SKM-1 (cell line): Measurements from ENCODE around the gene JPH2.

Experiments
- DNase-seq: peaks from one replicate; lab custom pipeline; 2025; ENCODE audit not compliant: unreplicated experiment; lab: John Stamatoyannopoulos, UW

JPH2 gene

GRCh38 chr20:44080646-44081267, 106.2 kb downstream of the JPH2 start:
- DNase-seq, result peak; percentile 58

DNA sequence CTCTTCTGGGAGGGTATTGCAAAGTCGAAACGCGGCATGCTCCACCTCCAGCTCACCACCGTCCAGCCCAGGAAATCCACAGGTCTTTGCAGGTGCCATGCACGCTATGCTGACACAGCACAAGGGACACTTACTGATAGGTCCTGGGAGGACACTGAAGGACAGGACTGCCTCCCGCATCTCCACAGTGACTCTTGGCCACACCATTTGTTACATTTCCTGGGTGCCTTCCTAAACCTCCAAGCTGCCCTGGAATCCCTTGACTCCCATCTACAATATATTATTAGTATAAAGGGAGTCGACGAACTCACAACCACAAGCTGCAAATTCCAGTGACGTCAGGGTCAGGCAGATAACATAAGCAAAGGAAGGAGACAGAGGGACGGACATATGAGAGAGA, 106.9 kb downstream of the JPH2 start:
- no peak for DNase-seq

GRCh38 chr20:44079291-44079690, 107.7 kb downstream of the JPH2 start:
- DNase-seq, result no peak

DNA sequence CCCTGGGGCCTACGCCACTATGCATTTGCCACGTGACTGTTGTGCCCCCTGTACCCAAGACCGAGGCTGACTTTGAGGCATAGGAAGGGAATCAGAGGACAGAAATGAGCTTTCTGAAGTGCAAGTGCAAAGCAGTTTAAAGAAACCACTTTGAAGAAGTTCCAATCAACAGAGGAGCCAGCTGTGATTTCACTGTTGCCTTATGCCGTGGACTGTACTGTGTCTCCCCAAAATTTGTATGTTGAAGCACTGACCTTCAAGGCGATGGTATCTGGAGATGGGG, 111.1 kb downstream of the JPH2 start:
- DNase-seq, result no peak

DNA sequence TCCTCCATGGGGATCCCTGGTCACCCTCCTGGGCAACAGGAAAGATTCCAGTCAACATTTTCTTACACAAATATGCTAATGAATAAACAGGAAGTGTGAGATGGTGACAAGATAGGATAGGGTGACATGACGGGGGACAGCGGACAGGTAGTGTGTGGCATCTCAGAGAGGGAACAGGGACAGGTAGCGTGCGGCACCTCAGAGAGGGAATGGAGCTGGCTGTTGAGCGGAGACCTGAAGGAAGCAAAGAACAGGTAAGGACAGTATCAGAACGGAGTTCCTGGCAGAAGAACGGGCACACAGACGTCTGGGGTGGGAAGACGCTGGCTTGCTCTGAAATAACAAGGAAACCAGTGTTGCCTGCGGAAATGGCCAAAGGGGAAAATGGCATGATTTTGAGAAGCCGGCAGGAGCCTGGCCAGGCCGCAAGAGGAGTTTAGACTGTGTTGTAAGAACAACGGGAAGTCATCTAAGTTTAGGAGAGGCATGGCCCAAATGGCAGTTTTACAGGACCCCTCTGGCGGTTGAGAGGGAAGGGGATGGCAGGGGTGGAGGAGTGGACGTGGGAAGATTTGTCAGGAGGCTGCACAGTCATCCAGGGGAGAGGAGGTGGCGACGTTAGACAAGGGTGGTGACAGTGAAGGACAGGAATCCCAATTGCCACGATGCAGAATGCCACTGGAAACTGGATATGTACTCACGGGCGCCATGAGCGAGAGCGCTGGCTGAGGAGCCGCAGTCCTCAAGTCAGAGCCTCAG, 111.6 kb downstream of the JPH2 start:
- no peak for DNase-seq

GRCh38 chr20:44074252-44075151, 112.5 kb downstream of the JPH2 start:
- peak; percentile 16 for DNase-seq

GRCh38 chr20:44073675-44074071, 113.3 kb downstream of the JPH2 start:
- DNase-seq, result no peak

DNA sequence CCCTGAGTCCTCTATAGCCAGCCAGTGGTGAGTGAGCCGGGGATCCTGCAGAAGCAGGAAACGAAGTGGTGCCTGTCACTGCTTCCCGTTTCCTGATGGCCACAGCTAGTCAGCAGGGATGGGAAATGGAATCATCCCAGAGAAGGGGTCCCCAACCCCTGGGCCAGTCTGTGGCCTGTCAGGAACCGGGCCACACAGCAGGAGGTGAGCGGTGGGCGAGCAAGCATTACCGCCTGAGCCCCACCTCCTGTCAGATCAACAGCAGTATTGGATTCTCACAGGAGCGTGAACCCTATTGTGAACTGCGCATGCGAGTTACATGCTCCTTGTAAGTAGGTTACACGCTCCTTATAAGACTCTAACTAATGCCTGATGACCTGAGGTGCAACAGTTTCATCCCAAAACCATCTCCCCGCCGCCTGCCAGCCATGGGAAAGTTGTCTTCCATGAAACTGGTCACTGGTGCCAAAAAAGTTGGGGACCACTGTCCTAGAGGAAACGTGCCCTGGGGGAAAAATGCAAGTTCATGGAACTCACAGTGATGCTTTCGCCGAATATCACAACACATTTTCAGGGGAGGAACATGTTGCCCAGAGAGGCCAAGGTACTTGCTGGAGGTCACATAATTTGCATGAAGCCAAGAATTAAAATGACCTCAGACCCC, 113.8 kb downstream of the JPH2 start:
- DNase-seq, result no peak

DNA sequence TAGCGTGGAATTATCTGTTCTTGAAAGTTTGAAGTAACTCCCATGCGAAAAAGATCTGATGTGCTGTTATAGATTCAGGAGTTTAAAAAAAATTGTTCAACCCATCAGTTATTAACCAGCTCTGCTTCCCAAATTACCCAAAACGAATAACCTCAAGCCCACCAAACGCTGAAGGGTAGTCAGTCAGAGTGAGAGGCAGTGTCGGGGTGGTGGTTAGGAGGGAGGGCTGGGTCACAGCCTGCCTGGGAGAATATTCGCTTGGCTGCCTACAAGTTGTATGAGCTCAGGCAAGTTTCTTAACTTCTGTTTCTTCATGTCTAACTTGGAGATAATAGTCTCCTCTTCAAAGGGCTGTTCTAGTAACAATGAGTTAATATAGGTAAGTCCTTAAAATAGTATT, 114.6 kb downstream of the JPH2 start:
- DNase-seq, result no peak

DNA sequence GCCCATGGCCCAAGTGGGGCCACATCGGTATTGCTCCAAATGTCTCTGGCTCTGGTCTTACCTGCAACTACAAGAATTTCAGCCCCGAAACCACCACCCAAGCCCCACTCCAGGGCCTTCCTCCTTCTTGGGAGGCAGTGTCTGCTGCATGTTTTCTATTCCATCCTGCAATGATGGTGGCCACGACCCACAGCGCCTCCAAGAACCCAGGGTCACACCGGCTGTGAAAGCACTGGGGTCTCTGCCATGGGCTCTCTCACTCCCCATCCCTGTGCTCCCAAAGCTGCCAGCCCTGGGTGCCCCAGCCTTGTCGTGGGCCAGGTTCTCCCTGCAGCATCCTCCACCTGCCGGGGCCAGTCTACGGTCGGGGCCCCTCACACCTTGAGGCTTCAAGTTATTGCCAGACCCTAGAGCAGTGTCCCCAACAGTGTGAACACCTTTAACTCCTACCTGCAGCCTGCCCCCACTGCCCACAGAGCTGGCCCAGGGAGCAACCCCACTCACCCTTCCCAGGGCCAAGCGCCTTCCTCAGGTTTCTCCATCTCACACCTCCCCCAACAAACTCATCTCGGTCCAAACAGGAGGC, 115.4 kb downstream of the JPH2 start:
- no peak for DNase-seq

- no peak for DNase-seq
Measured at GRCh38 chr20:44071057-44071456, 115.9 kb downstream of the JPH2 start.

GRCh38 chr20:44070139-44070900, 116.7 kb downstream of the JPH2 start:
- DNase-seq, result no peak

DNA sequence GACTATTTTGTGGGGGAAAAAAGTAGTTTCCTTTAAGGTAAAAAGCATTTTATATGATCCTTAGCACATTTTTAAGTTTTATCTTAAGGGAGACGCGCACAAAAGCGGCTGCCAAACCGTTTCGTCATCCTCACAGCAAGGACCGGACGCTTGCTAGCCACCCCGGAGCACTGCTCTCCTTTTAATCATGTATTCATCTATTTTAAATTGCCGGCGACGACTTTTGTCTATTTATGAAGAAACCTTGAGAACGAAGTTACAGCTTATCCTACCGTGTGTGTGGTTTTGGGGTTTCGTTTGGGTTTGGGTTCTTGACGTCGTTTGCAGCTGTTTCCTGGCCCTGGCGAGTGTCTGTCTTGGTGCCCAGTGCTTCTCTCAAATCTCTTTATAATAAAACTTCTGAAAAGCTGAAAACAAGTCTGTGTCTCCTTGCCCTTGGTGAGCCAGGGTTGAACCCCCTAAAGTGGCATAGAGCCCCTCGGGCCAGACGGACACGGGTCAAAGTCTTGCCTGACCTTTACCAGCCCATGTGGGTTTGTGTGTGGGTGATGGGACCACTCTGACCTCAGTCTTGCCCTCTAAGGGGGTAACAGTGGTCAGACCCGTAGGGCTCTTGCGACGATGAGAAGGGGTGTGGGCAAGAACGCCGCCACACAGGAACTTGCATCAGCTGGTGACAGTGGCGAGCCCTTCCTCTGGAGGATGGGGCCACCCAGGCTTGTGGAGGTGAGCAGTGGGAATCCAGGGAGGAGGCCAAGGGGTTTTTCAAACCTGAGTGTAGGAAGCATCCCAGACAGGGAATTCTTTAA, 117.6 kb downstream of the JPH2 start:
- peak; percentile 12 for DNase-seq

- DNase-seq, result peak; percentile 42
Measured at GRCh38 chr20:44068316-44069201, 118.4 kb downstream of the JPH2 start.

DNA sequence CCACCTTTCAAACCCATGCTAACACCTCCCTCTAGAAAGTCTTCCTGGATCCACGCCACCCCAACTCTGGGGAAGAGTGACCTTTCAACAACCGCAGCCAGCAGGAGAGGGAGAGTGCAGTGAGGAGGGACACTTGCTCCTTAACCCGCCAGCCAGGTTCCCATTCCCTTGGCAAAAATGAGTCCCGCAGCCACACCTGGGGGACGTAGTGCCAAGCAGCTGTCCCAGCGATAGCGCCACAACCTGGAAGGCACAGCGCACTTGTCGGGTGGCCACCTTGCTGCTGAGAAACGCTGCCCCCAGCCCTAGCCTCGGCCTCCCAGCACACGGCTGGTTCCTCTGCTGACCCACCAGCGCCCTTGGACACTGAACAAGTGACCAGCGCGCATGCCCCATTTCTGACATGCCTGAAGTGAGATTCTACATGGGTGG, 119.3 kb downstream of the JPH2 start:
- no peak for DNase-seq

DNA sequence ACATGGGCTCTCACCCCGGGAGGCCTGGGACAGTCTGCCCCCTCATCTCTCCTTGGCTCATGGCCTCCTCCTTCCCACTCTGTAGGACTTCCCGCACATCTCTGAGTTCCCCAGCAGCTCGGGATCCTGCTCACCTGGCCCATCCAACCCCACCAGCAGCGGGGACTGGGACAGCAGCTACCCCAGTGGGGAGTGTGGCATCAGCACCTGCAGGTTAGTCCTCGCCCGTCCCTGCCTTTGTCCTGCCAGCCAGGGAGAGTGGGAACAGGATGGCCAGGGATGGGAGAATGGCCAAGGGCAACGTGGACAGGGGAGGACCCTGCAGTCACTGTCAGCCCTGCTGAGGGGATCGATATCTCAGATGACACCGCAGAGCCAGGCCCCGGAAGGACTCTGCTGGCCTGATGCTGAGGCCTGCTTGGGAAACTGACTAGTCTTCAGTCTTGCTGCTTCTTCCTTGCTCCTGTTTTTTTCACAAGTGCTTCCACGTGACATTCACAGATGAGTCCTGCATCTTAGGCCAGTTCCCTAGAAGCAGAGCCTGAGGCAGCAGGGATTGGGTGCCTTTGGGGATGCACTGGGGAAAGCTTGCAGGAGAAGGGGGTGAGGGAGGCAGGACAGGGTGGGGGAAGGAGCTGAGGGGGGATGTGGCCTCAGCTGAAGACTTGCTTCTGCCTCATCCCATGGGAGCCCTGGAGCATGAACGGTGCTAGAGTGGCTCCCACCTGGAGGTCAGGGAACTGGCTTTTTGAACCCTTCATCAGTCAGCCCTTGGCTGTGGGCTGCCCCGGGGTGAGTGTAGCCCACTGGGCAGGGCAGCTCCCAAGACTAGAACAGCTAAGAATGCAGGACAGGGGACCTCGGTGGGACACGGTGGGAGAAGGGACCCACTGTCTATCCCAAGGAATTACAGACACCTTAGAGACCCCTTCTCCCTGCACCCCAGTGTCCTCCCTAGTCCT, 120.1 kb downstream of the JPH2 start:
- no peak for DNase-seq
